ENCODE results near the gene THSD7A.

The THSD7A gene

DNA sequence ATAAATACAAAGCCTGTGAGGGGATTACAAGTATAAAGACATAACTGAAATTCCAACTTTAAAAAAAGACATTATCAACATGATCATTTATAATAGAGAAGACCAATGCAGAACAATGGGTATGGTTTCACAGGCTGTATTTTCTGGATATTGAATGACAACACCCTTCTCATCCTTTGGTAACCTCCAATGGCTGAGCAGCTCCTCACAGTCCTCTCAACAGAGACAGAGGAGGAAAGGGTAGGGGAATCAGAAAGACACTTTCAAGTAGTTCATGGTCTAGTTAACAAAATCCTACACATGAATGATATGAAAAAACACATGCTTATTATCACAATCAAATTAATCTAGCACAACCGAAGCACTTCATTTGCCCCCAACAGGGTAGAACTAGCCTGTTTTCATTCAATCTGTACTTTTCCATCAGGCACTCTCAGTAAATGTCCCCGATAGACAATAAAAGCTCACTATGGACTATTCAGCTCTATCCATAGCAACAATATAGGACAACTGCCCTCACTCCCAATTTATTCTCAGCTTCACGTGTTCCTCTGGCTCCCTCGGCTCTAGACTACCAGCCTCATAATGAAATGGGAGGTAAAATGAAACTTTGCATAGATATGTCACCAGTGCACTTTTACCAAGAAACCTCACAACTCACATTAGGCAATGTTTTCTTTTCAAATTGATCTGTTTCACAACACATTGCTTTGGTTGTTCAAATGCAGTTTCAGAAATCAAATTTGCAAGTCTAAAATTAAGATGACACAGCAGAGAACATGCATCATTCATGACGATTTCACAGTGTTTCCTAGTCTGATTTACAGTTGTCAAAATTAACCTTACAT, 211.4 kb downstream of the THSD7A start:
- DNase-seq (ENCODE audit: low read depth, low spot score): no peak
- Histone ChIP-seq H3K9me3 (ENCODE audit: low read depth, low read length) (no peaks in the 10 kb centered on the region), H3K4me3 (no peak overlapping the region), H3K36me3 (ENCODE audit: insufficient read depth, low read length) (no peaks in the 10 kb centered on the region), H3K27ac (no peak overlapping the region), H3K9ac (ENCODE audit: insufficient read length) (no peak overlapping the region)
- TF ChIP-seq POLR2AphosphoS5 (IDR thresholded peaks at IDR 0.05; ENCODE audit: borderline replicate concordance, low read depth, low read length): no peak
- TF ChIP-seq EZH2 (IDR thresholded peaks at IDR 0.05): no peak
- TF ChIP-seq FOXP2 (optimal IDR thresholded peaks at IDR 0.05; ENCODE audit: control extremely low read depth, extremely low read length, insufficient read depth): no peak

DNA sequence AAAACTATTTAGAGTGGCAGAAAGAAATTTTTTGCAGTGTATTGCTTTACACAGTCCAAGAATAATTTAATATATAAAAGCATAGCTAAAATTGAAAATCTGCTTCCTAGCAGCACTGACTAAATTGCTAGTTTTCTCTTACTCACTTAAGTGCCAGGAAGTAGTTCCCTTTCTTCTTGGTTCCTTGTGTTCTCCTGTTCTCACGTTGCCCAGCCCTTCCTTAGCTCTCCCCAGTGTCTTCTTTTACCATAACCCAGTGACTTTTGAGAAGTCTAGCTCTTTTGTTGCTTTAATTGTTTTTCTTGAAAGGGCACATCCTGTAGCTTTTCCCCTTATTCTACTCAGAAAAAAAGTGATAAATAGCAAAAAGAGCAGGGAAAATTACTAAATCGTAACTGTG, 215.5 kb downstream of the THSD7A start:
- no peak overlapping the region for H3K4me3 ChIP-seq
- no peaks in the 10 kb centered on the region for H3K9me3 ChIP-seq (ENCODE audit: low read depth, low read length)
- H3K9ac ChIP-seq (ENCODE audit: insufficient read length): no peak overlapping the region
- no peaks in the 10 kb centered on the region for H3K36me3 ChIP-seq (ENCODE audit: insufficient read depth, low read length)
- H3K27ac ChIP-seq: no peak overlapping the region
- DNase-seq (ENCODE audit: low read depth, low spot score): no peak
- TF ChIP-seq FOXP2 (optimal IDR thresholded peaks at IDR 0.05; ENCODE audit: control extremely low read depth, extremely low read length, insufficient read depth): no peak
- TF ChIP-seq POLR2AphosphoS5 (IDR thresholded peaks at IDR 0.05; ENCODE audit: borderline replicate concordance, low read depth, low read length): no peak
- no peak for TF ChIP-seq EZH2 (IDR thresholded peaks at IDR 0.05)

DNA sequence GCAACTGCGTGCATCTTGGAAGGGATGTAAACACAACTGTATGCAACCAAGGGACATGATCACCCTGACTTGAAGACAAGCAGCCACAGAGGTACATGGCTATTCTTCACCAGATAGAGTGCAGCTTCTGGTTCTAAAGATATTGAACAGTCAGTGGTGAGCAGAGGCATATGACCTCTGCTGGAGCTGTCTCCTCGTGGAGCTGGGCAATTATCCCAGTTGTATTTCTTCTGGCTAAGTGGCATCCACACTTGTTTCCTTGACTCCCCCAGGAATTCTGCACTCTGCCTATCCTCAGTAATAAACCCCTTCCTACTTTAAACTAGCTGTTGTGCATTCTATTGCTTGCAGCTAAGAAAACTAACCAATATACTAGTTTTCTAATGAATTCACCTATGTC, 216.8 kb downstream of the THSD7A start:
- no peaks in the 10 kb centered on the region for H3K36me3 ChIP-seq (ENCODE audit: insufficient read depth, low read length)
- H3K27ac ChIP-seq: no peak overlapping the region
- TF ChIP-seq EZH2 (IDR thresholded peaks at IDR 0.05): no peak
- no peak for TF ChIP-seq FOXP2 (optimal IDR thresholded peaks at IDR 0.05; ENCODE audit: control extremely low read depth, extremely low read length, insufficient read depth)
- no peak for TF ChIP-seq POLR2AphosphoS5 (IDR thresholded peaks at IDR 0.05; ENCODE audit: borderline replicate concordance, low read depth, low read length)
- no peaks in the 10 kb centered on the region for H3K9me3 ChIP-seq (ENCODE audit: low read depth, low read length)
- DNase-seq (ENCODE audit: low read depth, low spot score): no peak
- H3K4me3 ChIP-seq: no peak overlapping the region
- no peak overlapping the region for H3K9ac ChIP-seq (ENCODE audit: insufficient read length)

DNA sequence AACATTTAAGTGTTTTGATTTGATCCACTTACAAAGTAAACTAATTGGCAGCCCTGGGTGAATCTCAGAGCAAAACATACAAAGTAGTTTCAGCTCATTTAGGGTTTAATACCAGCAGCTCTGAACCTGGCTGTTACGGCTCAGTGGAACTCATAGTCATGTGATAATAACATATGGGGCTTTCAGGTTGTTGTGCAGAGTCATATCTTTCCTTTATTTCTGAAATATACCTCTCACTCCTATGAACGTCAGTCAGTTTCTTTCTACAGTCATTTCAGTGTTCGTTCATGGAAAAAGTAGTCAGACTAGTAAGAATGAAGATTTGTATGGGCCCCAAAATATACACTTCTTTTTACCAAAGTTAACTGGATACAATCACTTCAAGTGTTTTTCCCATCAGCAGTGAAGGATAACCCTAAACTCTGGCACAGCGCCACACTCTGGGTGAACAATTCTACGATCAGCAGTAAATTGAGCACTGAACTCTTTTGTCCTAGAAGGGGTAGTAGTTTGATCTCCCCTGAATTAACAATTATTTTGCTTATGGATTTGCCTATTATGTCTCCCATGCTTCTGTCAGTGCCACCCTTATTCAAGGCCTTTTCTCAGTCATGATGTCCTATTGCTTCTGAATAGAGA, 218.6 kb downstream of the THSD7A start:
- H3K36me3 ChIP-seq (ENCODE audit: insufficient read depth, low read length): no peaks in the 10 kb centered on the region
- no peaks in the 10 kb centered on the region for H3K9me3 ChIP-seq (ENCODE audit: low read depth, low read length)
- no peak for TF ChIP-seq EZH2 (IDR thresholded peaks at IDR 0.05)
- TF ChIP-seq POLR2AphosphoS5 (IDR thresholded peaks at IDR 0.05; ENCODE audit: borderline replicate concordance, low read depth, low read length): no peak
- TF ChIP-seq FOXP2 (optimal IDR thresholded peaks at IDR 0.05; ENCODE audit: control extremely low read depth, extremely low read length, insufficient read depth): no peak
- no peak overlapping the region for H3K4me3 ChIP-seq
- no peak overlapping the region for H3K9ac ChIP-seq (ENCODE audit: insufficient read length)
- DNase-seq (ENCODE audit: low read depth, low spot score): no peak
- H3K27ac ChIP-seq: no peak overlapping the region

DNA sequence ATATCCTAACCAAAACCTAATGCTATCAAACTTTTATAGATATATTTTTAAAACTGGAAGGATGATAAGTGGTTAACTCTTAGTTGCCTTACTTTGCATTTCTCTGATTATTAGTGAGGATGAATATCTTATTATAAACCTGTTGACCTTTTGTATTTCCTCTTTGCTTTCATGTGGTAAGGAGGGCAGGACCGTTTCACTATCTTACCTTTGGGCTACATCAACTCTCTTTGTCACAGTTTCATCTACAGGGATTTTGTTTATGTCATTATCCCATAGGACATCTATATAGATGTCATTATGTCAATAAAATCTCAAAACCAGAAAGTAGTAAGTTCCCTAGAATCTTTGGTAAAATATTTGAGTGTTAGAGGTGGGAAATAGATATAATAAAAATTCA, 219.3 kb downstream of the THSD7A start:
- DNase-seq (ENCODE audit: low read depth, low spot score): no peak
- Histone ChIP-seq H3K27ac (no peak overlapping the region), H3K9ac (ENCODE audit: insufficient read length) (no peak overlapping the region), H3K4me3 (no peak overlapping the region), H3K9me3 (ENCODE audit: low read depth, low read length) (no peaks in the 10 kb centered on the region), H3K36me3 (ENCODE audit: insufficient read depth, low read length) (no peaks in the 10 kb centered on the region)
- no peak for TF ChIP-seq EZH2 (IDR thresholded peaks at IDR 0.05)
- no peak for TF ChIP-seq POLR2AphosphoS5 (IDR thresholded peaks at IDR 0.05; ENCODE audit: borderline replicate concordance, low read depth, low read length)
- TF ChIP-seq FOXP2 (optimal IDR thresholded peaks at IDR 0.05; ENCODE audit: control extremely low read depth, extremely low read length, insufficient read depth): no peak

GRCh38 chr7:11609096-11609670, 222.8 kb downstream of the THSD7A start:
- no peak for DNase-seq (ENCODE audit: low read depth, low spot score)
- Histone ChIP-seq H3K9me3 (ENCODE audit: low read depth, low read length) (no peaks in the 10 kb centered on the region), H3K9ac (ENCODE audit: insufficient read length) (no peak overlapping the region), H3K36me3 (ENCODE audit: insufficient read depth, low read length) (no peaks in the 10 kb centered on the region), H3K27ac (no peak overlapping the region), H3K4me3 (peak overlapping the region; percentile 18; the same call in 1 of the 2 replicates)
- TF ChIP-seq POLR2AphosphoS5 (IDR thresholded peaks at IDR 0.05; ENCODE audit: borderline replicate concordance, low read depth, low read length) (no peak), FOXP2 (optimal IDR thresholded peaks at IDR 0.05; ENCODE audit: control extremely low read depth, extremely low read length, insufficient read depth) (no peak)

DNA sequence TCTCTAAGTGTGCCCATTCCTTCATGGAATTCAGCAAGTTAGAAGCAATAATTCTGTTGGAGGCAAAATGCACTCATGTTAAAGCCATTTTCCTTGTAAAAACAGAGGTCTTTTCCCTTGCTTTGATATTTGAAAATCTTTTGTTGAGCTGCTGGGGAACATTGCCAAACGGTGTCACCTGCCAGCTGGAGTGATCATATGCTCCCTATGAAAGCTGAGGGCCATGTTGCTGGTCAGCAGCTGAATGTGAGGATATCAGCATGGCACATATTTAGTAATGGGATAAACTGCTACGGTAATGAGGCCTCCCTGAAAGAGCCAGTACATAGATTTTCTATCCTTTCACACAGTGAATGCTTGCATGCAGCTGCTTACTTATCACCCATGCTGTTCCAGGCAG, 224.3 kb downstream of the THSD7A start:
- TF ChIP-seq EZH2 (IDR thresholded peaks at IDR 0.05) (no peak), FOXP2 (optimal IDR thresholded peaks at IDR 0.05; ENCODE audit: control extremely low read depth, extremely low read length, insufficient read depth) (no peak), POLR2AphosphoS5 (IDR thresholded peaks at IDR 0.05; ENCODE audit: borderline replicate concordance, low read depth, low read length) (no peak)

GRCh38 chr7:11605749-11606148, 226.2 kb downstream of the THSD7A start:
- no peak overlapping the region for H3K27ac ChIP-seq
- DNase-seq (ENCODE audit: low read depth, low spot score): no peak
- no peak overlapping the region for H3K4me3 ChIP-seq
- TF ChIP-seq FOXP2 (optimal IDR thresholded peaks at IDR 0.05; ENCODE audit: control extremely low read depth, extremely low read length, insufficient read depth) (no peak), POLR2AphosphoS5 (IDR thresholded peaks at IDR 0.05; ENCODE audit: borderline replicate concordance, low read depth, low read length) (no peak), EZH2 (IDR thresholded peaks at IDR 0.05) (no peak)
- H3K36me3 ChIP-seq (ENCODE audit: insufficient read depth, low read length): no peaks in the 10 kb centered on the region
- no peaks in the 10 kb centered on the region for H3K9me3 ChIP-seq (ENCODE audit: low read depth, low read length)
- no peak overlapping the region for H3K9ac ChIP-seq (ENCODE audit: insufficient read length)

More for the DNA sequence above, 224.3 kb downstream of the THSD7A start:
- H3K9me3 ChIP-seq (ENCODE audit: low read depth, low read length): no peaks in the 10 kb centered on the region
- DNase-seq (ENCODE audit: low read depth, low spot score): no peak
- H3K9ac ChIP-seq (ENCODE audit: insufficient read length): no peak overlapping the region
- H3K36me3 ChIP-seq (ENCODE audit: insufficient read depth, low read length): no peaks in the 10 kb centered on the region
- H3K27ac ChIP-seq: no peak overlapping the region
- H3K4me3 ChIP-seq: no peak overlapping the region

Data from SK-N-MC (cell line).